Sciatic nerve (tissue), 2 donors: ENCODE data around the gene LRRIQ1. TPM values are rescaled to one million over a fixed set of nuclear protein-coding genes. Genes with fewer than 3 reads are reported as not detected.
"Not testable (repeated sequence)": the region's sequence is repeated elsewhere in the genome, so short reads cannot be mapped to it uniquely, and the experiment has no call there.

Source experiments
- ATAC-seq: fragments of 200-7000 bp; cut with Tn5 transposase; one replicate; pipeline ENCODE4 v1.9.1; 2020; ENCODE audit warnings: mild to moderate bottlenecking, moderate library complexity
- DNase-seq: peaks from one replicate; pipeline ENCODE4 v3.0.0-alpha.2; 2020; ENCODE audit warnings: low spot score
- intact Hi-C: fragments of 100-400 bp; cut with DNase I; formaldehyde crosslinking; loops from one replicate; pipeline ENCODE4 v1.14.2; 2022
- total RNA-seq: library from RNA; stranded (reverse); fragmentation: NEBNext Ultra II Directional; extraction: Animal tissue kit (Norgen Biotek cat#: 25700); gene quantifications from one replicate; pipeline ENCODE4 v1.2.1, GENCODE V29; 2021
- donor health status: DM: no; HTN: no; CAD: no.
- donor health status: DM: no; HTN: no; CAD: no.

LRRIQ1 gene
- total RNA-seq, 1 donor from 2014 or later: 5.2 TPM

GRCh38 chr12:85163752-85164321 lies 127.7 kb downstream of the LRRIQ1 start:
- intact Hi-C loops: no loop called here
- ATAC-seq: no peak
- DNase-seq: no peak

- intact Hi-C loops: no loop called here
- ATAC-seq (no peak), DNase-seq (no peak)
Observed at GRCh38 chr12:85179680-85180270, 143.6 kb downstream of the LRRIQ1 start.

GRCh38 chr12:85182699-85183098 lies 146.5 kb downstream of the LRRIQ1 start:
- no peak for ATAC-seq
- no peak for DNase-seq
- intact Hi-C loops: no loop called here

- ATAC-seq (no peak), DNase-seq (no peak)
- intact Hi-C loops: no loop called here
Observed at GRCh38 chr12:85183855-85184254, 147.7 kb downstream of the LRRIQ1 start.

- no peak for DNase-seq
- intact Hi-C loops: no loop called here
- ATAC-seq: no peak
Observed at GRCh38 chr12:85186236-85186635, 150.1 kb downstream of the LRRIQ1 start.

GRCh38 chr12:85188619-85189018 lies 152.5 kb downstream of the LRRIQ1 start:
- intact Hi-C loops: no loop called here
- no peak for ATAC-seq

GRCh38 chr12:85190728-85191127 lies 154.6 kb downstream of the LRRIQ1 start:
- ATAC-seq: no peak
- intact Hi-C loops: no loop called here

More at GRCh38 chr12:85188619-85189018, 152.5 kb downstream of the LRRIQ1 start:
- DNase-seq: no peak

GRCh38 chr12:85203809-85204208 lies 167.7 kb downstream of the LRRIQ1 start:
- intact Hi-C loops, ATAC-seq, DNase-seq: not testable (repeated sequence)

More at GRCh38 chr12:85190728-85191127, 154.6 kb downstream of the LRRIQ1 start:
- DNase-seq: no peak

- no peak for ATAC-seq
- intact Hi-C loops: no loop called here
- no peak for DNase-seq
Observed at GRCh38 chr12:85206543-85206942, 170.4 kb downstream of the LRRIQ1 start.

- ATAC-seq, DNase-seq: not testable (repeated sequence)
Observed at GRCh38 chr12:85224339-85224738, 188.2 kb downstream of the LRRIQ1 start.

GRCh38 chr12:85225501-85225900 lies 189.3 kb downstream of the LRRIQ1 start:
- intact Hi-C loops: no loop called here
- no peak for ATAC-seq
- DNase-seq: no peak

More at GRCh38 chr12:85224339-85224738, 188.2 kb downstream of the LRRIQ1 start:
- intact Hi-C loops: not testable (repeated sequence)

- DNase-seq (no peak), ATAC-seq (no peak)
- intact Hi-C loops: no loop called here
Observed at GRCh38 chr12:85237327-85237726, 201.2 kb downstream of the LRRIQ1 start.

- intact Hi-C loops: no loop called here
- ATAC-seq (no peak), DNase-seq (no peak)
Observed at GRCh38 chr12:85244561-85244960, 208.4 kb downstream of the LRRIQ1 start.

- no peak for ATAC-seq
- intact Hi-C loops: no loop called here
- DNase-seq: no peak
Observed at GRCh38 chr12:85253853-85254252, 217.7 kb downstream of the LRRIQ1 start.

- DNase-seq (no peak), ATAC-seq (no peak)
- intact Hi-C loops: no loop called here
Observed at GRCh38 chr12:85257671-85258070, 221.5 kb downstream of the LRRIQ1 start.

GRCh38 chr12:85260447-85260846 lies 224.3 kb downstream of the LRRIQ1 start:
- DNase-seq (no peak), ATAC-seq (no peak)
- intact Hi-C loops: no loop called here

GRCh38 chr12:85260896-85261295 lies 224.7 kb downstream of the LRRIQ1 start:
- no peak for DNase-seq
- intact Hi-C loops: no loop called here
- no peak for ATAC-seq

GRCh38 chr12:85266356-85266755 lies 230.2 kb downstream of the LRRIQ1 start:
- intact Hi-C loops: no loop called here
- no peak for DNase-seq
- no peak for ATAC-seq

- DNase-seq: peak; percentile 45
- ATAC-seq: no peak
- intact Hi-C loops: no loop called here
Observed at GRCh38 chr12:85273381-85274314, 237.5 kb downstream of the LRRIQ1 start.

GRCh38 chr12:85274315-85274651 lies 238.1 kb downstream of the LRRIQ1 start:
- DNase-seq (no peak), ATAC-seq (no peak)
- intact Hi-C loops: no loop called here
